ENCODE measurements around the gene TIGD6.
"Not testable (repeated sequence)": the region's sequence is repeated elsewhere in the genome, so short reads cannot be mapped to it uniquely, and the experiment has no call there.

TIGD6 gene

GRCh38 chr5:149966946-149967345, 33.5 kb downstream of the TIGD6 start:
- no peak for FAIRE-seq

- no peak for FAIRE-seq
Observed at GRCh38 chr5:149963729-149964128, 36.7 kb downstream of the TIGD6 start.

- no peak for FAIRE-seq
Observed at GRCh38 chr5:149962601-149963300, 37.7 kb downstream of the TIGD6 start.

- FAIRE-seq, result peak; percentile 62
Observed at GRCh38 chr5:149961957-149962409, 38.5 kb downstream of the TIGD6 start.

GRCh38 chr5:149961186-149961685, 39.2 kb downstream of the TIGD6 start:
- no peak for FAIRE-seq

- peak; percentile 61 for FAIRE-seq
Observed at GRCh38 chr5:149960272-149961185, 39.9 kb downstream of the TIGD6 start, which contains the start of gene SLC26A2. TSS of gene SLC26A2 (plus strand) at chr5:149960758. CDS start at chr5:149977653, 16,895 bp downstream.

- FAIRE-seq, result no peak
Observed at GRCh38 chr5:149959406-149960236, 40.8 kb downstream of the TIGD6 start.

GRCh38 chr5:149957855-149958254, 42.6 kb downstream of the TIGD6 start:
- no peak for FAIRE-seq

- no peak for FAIRE-seq
Observed at GRCh38 chr5:149956685-149957084, 43.8 kb downstream of the TIGD6 start.

GRCh38 chr5:149954798-149955197, 45.7 kb downstream of the TIGD6 start:
- no peak for FAIRE-seq

- FAIRE-seq, result no peak
Observed at GRCh38 chr5:149953436-149954121, 46.9 kb downstream of the TIGD6 start.

- no peak for FAIRE-seq
Observed at GRCh38 chr5:149951138-149951749, 49.2 kb downstream of the TIGD6 start.

GRCh38 chr5:149948993-149949392, 51.5 kb downstream of the TIGD6 start:
- no peak for FAIRE-seq

- no peak for FAIRE-seq
Observed at GRCh38 chr5:149946118-149946517, 54.3 kb downstream of the TIGD6 start.

GRCh38 chr5:149944666-149945065, 55.8 kb downstream of the TIGD6 start, which contains the start of gene PDE6A:
TSS of gene PDE6A (minus strand) at chr5:149944793. CDS start at chr5:149944673, 120 bp downstream.
- FAIRE-seq, result no peak

GRCh38 chr5:149943177-149943949, 57.1 kb downstream of the TIGD6 start:
- FAIRE-seq, result not testable (repeated sequence)

All from A204.1 (cell line).